PC-3 (cell line): ENCODE data around the gene PGP. TPM values are rescaled to one million over a fixed set of nuclear protein-coding genes. Genes with fewer than 3 reads are reported as not detected.
A peak's percentile ranks its signal among the peaks of the same experiment; 100 is the strongest.

Experiments
- ATAC-seq: fragments of 200-7000 bp; cut with Tn5 transposase; 2 replicates; pipeline ENCODE4 v1.9.1; 2020; ENCODE audit warnings: mild to moderate bottlenecking, moderate library complexity
- BruUV-seq: library from RNA; stranded (reverse); fragments of 400-500 nt; replicated peaks from 2 replicates; lab custom pipeline; 2021; lab: Mats Ljungman, UMichigan
- CTCF ChIA-PET: fragments of 300-600 bp; sonication (Branson Sonifier 250); formaldehyde crosslinking; loops from one replicate; lab custom pipeline; 2022; ENCODE audit warnings: antibody characterized with exemption; lab: Charles Lee
- POLR2A ChIA-PET: fragments of 300-600 bp; sonication (Branson Sonifier 250); formaldehyde crosslinking; loops from one replicate; lab custom pipeline; 2022; ENCODE audit warnings: antibody characterized with exemption; ENCODE audit not compliant: unreplicated experiment; lab: Charles Lee
- DNase-seq: peaks from one replicate; pipeline ENCODE4 v3.0.0-alpha.2; 2015
- H2AFZ ChIP-seq: fragments of 300-600 bp; sonication (generic); 2 replicates; pipeline ENCODE4 v1.6.0; 2016; ENCODE audit warnings: antibody characterized with exemption, low read length
- H3F3A ChIP-seq: fragments of 300-600 bp; sonication (generic); one replicate; pipeline ENCODE4 v1.6.0; 2017; ENCODE audit warnings: antibody characterized with exemption, low read length, control low read depth, mild to moderate bottlenecking; ENCODE audit not compliant: unreplicated experiment
- H3K27ac ChIP-seq: fragments of 300-600 bp; sonication (generic); 2 replicates; pipeline ENCODE4 v1.5.1; 2016; ENCODE audit warnings: mild to moderate bottlenecking, low read length
- H3K27me3 ChIP-seq: fragments of 300-600 bp; sonication (generic); 2 replicates; pipeline ENCODE4 v1.6.1; 2016; ENCODE audit warnings: low read length, mixed read lengths
- H3K36me3 ChIP-seq: fragments of 300-600 bp; sonication (generic); 2 replicates; pipeline ENCODE4 v1.6.1; 2016; ENCODE audit warnings: low read depth, mixed run types, low read length, mixed read lengths
- H3K4me1 ChIP-seq: fragments of 300-600 bp; sonication (generic); 2 replicates; pipeline ENCODE4 v1.5.1; 2016; ENCODE audit warnings: low read length; ENCODE audit not compliant: insufficient read depth
- H3K4me2 ChIP-seq: fragments of 300-600 bp; sonication (generic); 2 replicates; pipeline ENCODE4 v1.6.0; 2016; ENCODE audit warnings: low read length
- H3K4me3 ChIP-seq: fragments of 300-600 bp; sonication (generic); 2 replicates; pipeline ENCODE4 v1.5.1; 2016; ENCODE audit warnings: mild to moderate bottlenecking, low read length, mixed read lengths
- H3K79me2 ChIP-seq: fragments of 300-600 bp; sonication (generic); 2 replicates; pipeline ENCODE4 v1.6.1; 2017; ENCODE audit warnings: low read length, mixed read lengths
- H3K9ac ChIP-seq: fragments of 300-600 bp; sonication (generic); 2 replicates; pipeline ENCODE4 v1.6.0; 2016; ENCODE audit warnings: mild to moderate bottlenecking, low read length
- H3K9me2 ChIP-seq: fragments of 300-600 bp; sonication (generic); replicated peaks from 2 replicates; pipeline ENCODE4 v1.6.1; 2016; ENCODE audit warnings: mixed run types, low read length, mixed read lengths
- H3K9me3 ChIP-seq: fragments of 300-600 bp; sonication (generic); 2 replicates; pipeline ENCODE4 v1.6.1; 2016; ENCODE audit warnings: low read length, mixed read lengths
- H4K20me1 ChIP-seq: fragments of 300-600 bp; sonication (generic); 2 replicates; pipeline ENCODE4 v1.6.1; 2016; ENCODE audit warnings: low read length, mixed read lengths
- CTCF ChIP-seq: fragments of 300-600 bp; sonication (generic); conservative IDR thresholded peaks from 2 replicates; pipeline ENCODE4 v1.5.1; 2017; ENCODE audit warnings: antibody characterized with exemption, low read depth, mild to moderate bottlenecking, low read length
- EZH2 ChIP-seq: fragments of 300-600 bp; sonication (generic); IDR thresholded peaks from one replicate; pipeline ENCODE4 v1.6.1; 2017; ENCODE audit warnings: antibody characterized with exemption, mild to moderate bottlenecking, low read length; ENCODE audit not compliant: unreplicated experiment
- EZH2phosphoT487 ChIP-seq: fragments of 300-600 bp; sonication (generic); IDR thresholded peaks from 2 replicates; pipeline ENCODE4 v1.6.1; 2018; ENCODE audit warnings: mild to moderate bottlenecking, antibody characterized with exemption, low read length, borderline replicate concordance
- intact Hi-C: fragments of 100-400 bp; cut with micrococcal nuclease; formaldehyde crosslinking; loops from 2 replicates; pipeline ENCODE4 v1.9.0; 2023
- total RNA-seq: library from RNA; depleted of rRNA; stranded (reverse); fragments of >200 nt; gene quantifications from 2 replicates; pipeline ENCODE4 v1.2.3, GENCODE V29; 2014

The PGP gene
- total RNA-seq, 1 experiment from 2014 or later = 46.0 TPM

- POLR2A ChIA-PET = no interaction called here
Measured at GRCh38 chr16:2177561-2177960, 37.1 kb downstream of the PGP start.

GRCh38 chr16:2177101-2177500, 37.5 kb downstream of the PGP start:
- H3K4me1 ChIP-seq = no peaks in the 10 kb centered on the region
- H3K4me3 ChIP-seq = no peak overlapping the region
- ChIA-PET POLR2A (no interaction called here), CTCF (no interaction called here)
- H2AFZ ChIP-seq = no peak overlapping the region
- H3K27me3 ChIP-seq = no peaks in the 10 kb centered on the region
- H3K27ac ChIP-seq = no peak overlapping the region
- H3F3A ChIP-seq = no peaks in the 10 kb centered on the region
- intact Hi-C loops = no loop called here
- H3K4me2 ChIP-seq = no peak overlapping the region
- H3K9me3 ChIP-seq = no peaks in the 10 kb centered on the region
- BruUV-seq = no TSS peak
- DNase-seq (no peak), ATAC-seq (no peak)
- no peaks in the 10 kb centered on the region for H3K36me3 ChIP-seq
- no peaks in the 10 kb centered on the region for H4K20me1 ChIP-seq
- H3K9me2 ChIP-seq = no peaks in the 10 kb centered on the region
- TF ChIP-seq CTCF (no peak), EZH2phosphoT487 (no peak), EZH2 (no peak)
- no peaks in the 10 kb centered on the region for H3K79me2 ChIP-seq
- H3K9ac ChIP-seq = no peak overlapping the region

More at GRCh38 chr16:2177561-2177960, 37.1 kb downstream of the PGP start:
- H3K27ac ChIP-seq = no peak overlapping the region
- no peaks in the 10 kb centered on the region for H4K20me1 ChIP-seq
- H3K4me2 ChIP-seq = no peak overlapping the region
- H3K79me2 ChIP-seq = no peaks in the 10 kb centered on the region
- intact Hi-C loops = no loop called here
- DNase-seq (no peak), ATAC-seq (no peak)
- H3K27me3 ChIP-seq = no peaks in the 10 kb centered on the region
- TF ChIP-seq CTCF = no peak
- H3K36me3 ChIP-seq = no peaks in the 10 kb centered on the region
- no peaks in the 10 kb centered on the region for H3F3A ChIP-seq
- no peaks in the 10 kb centered on the region for H3K4me1 ChIP-seq
- H3K9ac ChIP-seq = no peak overlapping the region
- no peak overlapping the region for H3K4me3 ChIP-seq
- no peaks in the 10 kb centered on the region for H3K9me2 ChIP-seq
- BruUV-seq = TSS peak; percentile 71
- CTCF ChIA-PET = no interaction called here
- no peaks in the 10 kb centered on the region for H3K9me3 ChIP-seq
- no peak overlapping the region for H2AFZ ChIP-seq

GRCh38 chr16:2176047-2176446, 38.6 kb downstream of the PGP start:
- no peaks in the 10 kb centered on the region for H3K9me3 ChIP-seq
- H3K4me2 ChIP-seq = no peak overlapping the region
- TF ChIP-seq EZH2 (no peak), CTCF (no peak), EZH2phosphoT487 (no peak)
- no peak overlapping the region for H2AFZ ChIP-seq
- H3K36me3 ChIP-seq = no peaks in the 10 kb centered on the region
- intact Hi-C loops = no loop called here
- no peaks in the 10 kb centered on the region for H4K20me1 ChIP-seq
- H3K4me3 ChIP-seq = no peak overlapping the region
- H3K27ac ChIP-seq = no peak overlapping the region
- POLR2A ChIA-PET = no interaction called here
- no peaks in the 10 kb centered on the region for H3K9me2 ChIP-seq
- H3F3A ChIP-seq = no peaks in the 10 kb centered on the region
- H3K9ac ChIP-seq = no peak overlapping the region
- H3K4me1 ChIP-seq = no peaks in the 10 kb centered on the region
- no peak for ATAC-seq
- no peaks in the 10 kb centered on the region for H3K79me2 ChIP-seq
- DNase-seq = no peak
- no TSS peak for BruUV-seq
- CTCF ChIA-PET = no interaction called here
- H3K27me3 ChIP-seq = no peaks in the 10 kb centered on the region
